Coronary artery (tissue), 2 donors: ENCODE data around the gene COL2A1.

ENCODE experiments used
- DNase-seq: peaks from one replicate; pipeline ENCODE4 v3.0.0-alpha.2; 2017; ENCODE audit warnings: low spot score
- H3K27ac ChIP-seq, 2 donors: fragments of 200-600 bp; sonication (generic); one replicate each; pipeline ENCODE4 v1.5.1; 2016 to 2019
- H3K4me3 ChIP-seq: fragments of 200-600 bp; sonication (generic); 2 replicates; pipeline ENCODE4 v1.5.1; 2016; ENCODE audit warnings: mild to moderate bottlenecking, moderate library complexity
- CTCF ChIP-seq: fragments of 200-600 bp; sonication (generic); IDR thresholded peaks from one replicate; pipeline ENCODE4 v1.5.1; 2019; ENCODE audit warnings: antibody characterized with exemption

Gene COL2A1

GRCh38 chr12:47938594-47938993 lies 65.7 kb downstream of the COL2A1 start:
- DNase-seq: peak; percentile 49

GRCh38 chr12:47938093-47938492 lies 66.2 kb downstream of the COL2A1 start:
- Histone ChIP-seq H3K27ac (no peak overlapping the region), H3K4me3 (no peak overlapping the region)
- DNase-seq: no peak
- TF ChIP-seq CTCF: no peak

More at GRCh38 chr12:47938594-47938993, 65.7 kb downstream of the COL2A1 start:
- TF ChIP-seq CTCF: no peak
- no peak overlapping the region for H3K4me3 ChIP-seq
- no peak overlapping the region for H3K27ac ChIP-seq

GRCh38 chr12:47935184-47935583 lies 69.1 kb downstream of the COL2A1 start:
- no peak overlapping the region for H3K27ac ChIP-seq
- no peak overlapping the region for H3K4me3 ChIP-seq
- TF ChIP-seq CTCF: no peak
- no peak for DNase-seq

- Histone ChIP-seq H3K4me3 (no peak overlapping the region), H3K27ac (no peak overlapping the region)
- peak; percentile 26 for DNase-seq
- TF ChIP-seq CTCF: no peak
Observed at GRCh38 chr12:47931187-47931586, 73.1 kb downstream of the COL2A1 start.

- Histone ChIP-seq H3K4me3 (no peak overlapping the region), H3K27ac (no peak overlapping the region)
- TF ChIP-seq CTCF: no peak
- DNase-seq: no peak
Observed at GRCh38 chr12:47930634-47931033, 73.6 kb downstream of the COL2A1 start.

- H3K27ac ChIP-seq: no peak overlapping the region
- no peak overlapping the region for H3K4me3 ChIP-seq
- TF ChIP-seq CTCF: no peak
- no peak for DNase-seq
Observed at GRCh38 chr12:47927346-47927745, 76.9 kb downstream of the COL2A1 start.
